Cerebellar cortex (tissue), 1 donor: ENCODE results near the gene MGAT5B.
"Not testable (repeated sequence)": the region's sequence is repeated elsewhere in the genome, so short reads cannot be mapped to it uniquely, and the experiment has no call there.

Experiments
- DNase-seq: peaks from one replicate; pipeline ENCODE4 v3.0.0-alpha.2; 2015; ENCODE audit warnings: low spot score

The MGAT5B gene

GRCh38 chr17:76847031-76847430 is 21.2 kb upstream of the MGAT5B start:
- no peak for DNase-seq

- no peak for DNase-seq
These were observed 19.5 kb upstream of the MGAT5B start for GRCh38 chr17:76848670-76849069.

- DNase-seq: not testable (repeated sequence)
These were observed 19.0 kb upstream of the MGAT5B start for GRCh38 chr17:76849160-76849559.

- DNase-seq: no peak
These were observed 15.4 kb upstream of the MGAT5B start for GRCh38 chr17:76852843-76853242.

GRCh38 chr17:76855105-76855504 is 13.1 kb upstream of the MGAT5B start:
- no peak for DNase-seq

GRCh38 chr17:76862079-76862478 is 6.1 kb upstream of the MGAT5B start:
- DNase-seq: no peak

- no peak for DNase-seq
These were observed 5.7 kb upstream of the MGAT5B start for GRCh38 chr17:76862494-76862893.

- DNase-seq: no peak
These were observed 4.2 kb upstream of the MGAT5B start for GRCh38 chr17:76864024-76864423.

- no peak for DNase-seq
These were observed 3.0 kb upstream of the MGAT5B start for GRCh38 chr17:76865174-76865573.

- no peak for DNase-seq
These were observed 2.0 kb upstream of the MGAT5B start for GRCh38 chr17:76866203-76866602.

GRCh38 chr17:76866774-76867577 is 1.2 kb upstream of the MGAT5B start:
- no peak for DNase-seq

- DNase-seq: no peak
These were observed 527 bp upstream of the MGAT5B start for GRCh38 chr17:76867578-76868175.

GRCh38 chr17:76868669-76869495 is 678 bp downstream of the MGAT5B start:
- DNase-seq: no peak

- DNase-seq: no peak
These were observed 1.5 kb downstream of the MGAT5B start for GRCh38 chr17:76869496-76870376.

GRCh38 chr17:76870377-76870714 is 2.1 kb downstream of the MGAT5B start:
- no peak for DNase-seq

- no peak for DNase-seq
These were observed 3.5 kb downstream of the MGAT5B start for GRCh38 chr17:76871668-76872067.

- no peak for DNase-seq
These were observed 4.1 kb downstream of the MGAT5B start for GRCh38 chr17:76872221-76872873.

GRCh38 chr17:76872874-76873221 is 4.6 kb downstream of the MGAT5B start:
- no peak for DNase-seq

GRCh38 chr17:76873856-76874255 is 5.7 kb downstream of the MGAT5B start:
- no peak for DNase-seq

GRCh38 chr17:76877437-76877836 is 9.2 kb downstream of the MGAT5B start:
- no peak for DNase-seq

- no peak for DNase-seq
These were observed 10.4 kb downstream of the MGAT5B start for GRCh38 chr17:76878568-76878967.

- DNase-seq: no peak
These were observed 11.1 kb downstream of the MGAT5B start for GRCh38 chr17:76879254-76879653.
